ENCODE measurements around the gene PARD3. TPM values are rescaled to one million over a fixed set of nuclear protein-coding genes. Genes with fewer than 3 reads are reported as not detected.

PARD3 gene
- total RNA-seq, 1 experiment from 2014 or later: not detected

- H3K4me1 ChIP-seq (ENCODE audit: low read length): no peaks in the 10 kb centered on the region; the same call in none of the 2 replicates
- no peaks in the 10 kb centered on the region for H3K79me2 ChIP-seq (ENCODE audit: low read length)
- no peaks in the 10 kb centered on the region for H3K27me3 ChIP-seq (ENCODE audit: low read length)
- no peaks in the 10 kb centered on the region for H3K9me2 ChIP-seq (replicated peaks; ENCODE audit: insufficient read depth, low read length)
- DNase-seq: no peak
- H3K4me2 ChIP-seq (ENCODE audit: low read depth, low read length, poor library complexity, severe bottlenecking): no peak overlapping the region
- H4K20me1 ChIP-seq (ENCODE audit: insufficient read depth, low read depth, low read length): no peaks in the 10 kb centered on the region
- H3K27ac ChIP-seq (ENCODE audit: low read length): no peak overlapping the region
- no peak overlapping the region for H3K9ac ChIP-seq (ENCODE audit: low read length)
- H3K4me3 ChIP-seq (ENCODE audit: low read length): no peak overlapping the region
- H3K9me3 ChIP-seq (ENCODE audit: low read length): no peaks in the 10 kb centered on the region
- no peaks in the 10 kb centered on the region for H3K36me3 ChIP-seq (ENCODE audit: insufficient read depth, low read length)
- no peak overlapping the region for H2AFZ ChIP-seq (ENCODE audit: low read length)
These were observed 98.1 kb downstream of the PARD3 start for GRCh38 chr10:34716958-34717357.

GRCh38 chr10:34716234-34716633 is 98.9 kb downstream of the PARD3 start:
- Histone ChIP-seq H3K9me2 (replicated peaks; ENCODE audit: insufficient read depth, low read length) (no peaks in the 10 kb centered on the region), H3K79me2 (ENCODE audit: low read length) (no peaks in the 10 kb centered on the region), H3K4me1 (ENCODE audit: low read length) (no peaks in the 10 kb centered on the region; the same call in none of the 2 replicates), H3K27me3 (ENCODE audit: low read length) (no peaks in the 10 kb centered on the region), H3K36me3 (ENCODE audit: insufficient read depth, low read length) (no peaks in the 10 kb centered on the region), H3K9ac (ENCODE audit: low read length) (no peak overlapping the region), H3K9me3 (ENCODE audit: low read length) (no peaks in the 10 kb centered on the region), H3K4me3 (ENCODE audit: low read length) (no peak overlapping the region), H3K4me2 (ENCODE audit: low read depth, low read length, poor library complexity, severe bottlenecking) (no peak overlapping the region), H3K27ac (ENCODE audit: low read length) (no peak overlapping the region), H2AFZ (ENCODE audit: low read length) (no peak overlapping the region), H4K20me1 (ENCODE audit: insufficient read depth, low read depth, low read length) (no peaks in the 10 kb centered on the region)
- no peak for DNase-seq

- no peaks in the 10 kb centered on the region for H3K4me1 ChIP-seq (ENCODE audit: low read length)
- no peak overlapping the region for H3K4me3 ChIP-seq (ENCODE audit: low read length)
- no peak overlapping the region for H3K27ac ChIP-seq (ENCODE audit: low read length)
- no peaks in the 10 kb centered on the region for H3K27me3 ChIP-seq (ENCODE audit: low read length)
- H3K9me2 ChIP-seq (replicated peaks; ENCODE audit: insufficient read depth, low read length): no peaks in the 10 kb centered on the region
- no peak for DNase-seq
- no peaks in the 10 kb centered on the region for H3K79me2 ChIP-seq (ENCODE audit: low read length)
- no peak overlapping the region for H3K9ac ChIP-seq (ENCODE audit: low read length)
- no peaks in the 10 kb centered on the region for H3K9me3 ChIP-seq (ENCODE audit: low read length)
- H3K4me2 ChIP-seq (ENCODE audit: low read depth, low read length, poor library complexity, severe bottlenecking): no peak overlapping the region
- H3K36me3 ChIP-seq (ENCODE audit: insufficient read depth, low read length): no peaks in the 10 kb centered on the region
- H2AFZ ChIP-seq (ENCODE audit: low read length): no peak overlapping the region
- H4K20me1 ChIP-seq (ENCODE audit: insufficient read depth, low read depth, low read length): no peaks in the 10 kb centered on the region
These were observed 99.4 kb downstream of the PARD3 start for GRCh38 chr10:34715511-34716187.

GRCh38 chr10:34713875-34714274 is 101.2 kb downstream of the PARD3 start:
- no peak for DNase-seq
- Histone ChIP-seq H3K27ac (ENCODE audit: low read length) (no peak overlapping the region), H3K9me3 (ENCODE audit: low read length) (no peaks in the 10 kb centered on the region), H3K9me2 (replicated peaks; ENCODE audit: insufficient read depth, low read length) (no peaks in the 10 kb centered on the region), H3K79me2 (ENCODE audit: low read length) (no peaks in the 10 kb centered on the region), H3K36me3 (ENCODE audit: insufficient read depth, low read length) (no peaks in the 10 kb centered on the region), H3K4me1 (ENCODE audit: low read length) (no peaks in the 10 kb centered on the region), H3K4me2 (ENCODE audit: low read depth, low read length, poor library complexity, severe bottlenecking) (no peak overlapping the region), H3K27me3 (ENCODE audit: low read length) (no peaks in the 10 kb centered on the region), H3K9ac (ENCODE audit: low read length) (no peak overlapping the region), H4K20me1 (ENCODE audit: insufficient read depth, low read depth, low read length) (no peaks in the 10 kb centered on the region), H2AFZ (ENCODE audit: low read length) (no peak overlapping the region), H3K4me3 (ENCODE audit: low read length) (no peak overlapping the region)

GRCh38 chr10:34711500-34711899 is 103.6 kb downstream of the PARD3 start:
- H3K9ac ChIP-seq (ENCODE audit: low read length): no peak overlapping the region
- DNase-seq: no peak
- H3K9me3 ChIP-seq (ENCODE audit: low read length): no peaks in the 10 kb centered on the region
- no peak overlapping the region for H3K4me3 ChIP-seq (ENCODE audit: low read length)
- no peaks in the 10 kb centered on the region for H3K27me3 ChIP-seq (ENCODE audit: low read length)
- no peaks in the 10 kb centered on the region for H3K36me3 ChIP-seq (ENCODE audit: insufficient read depth, low read length)
- H2AFZ ChIP-seq (ENCODE audit: low read length): no peak overlapping the region
- H3K79me2 ChIP-seq (ENCODE audit: low read length): no peaks in the 10 kb centered on the region
- no peaks in the 10 kb centered on the region for H3K9me2 ChIP-seq (replicated peaks; ENCODE audit: insufficient read depth, low read length)
- H3K27ac ChIP-seq (ENCODE audit: low read length): no peak overlapping the region
- no peaks in the 10 kb centered on the region for H3K4me1 ChIP-seq (ENCODE audit: low read length)
- H4K20me1 ChIP-seq (ENCODE audit: insufficient read depth, low read depth, low read length): no peaks in the 10 kb centered on the region
- H3K4me2 ChIP-seq (ENCODE audit: low read depth, low read length, poor library complexity, severe bottlenecking): no peak overlapping the region

- no peak for DNase-seq
- H3K27me3 ChIP-seq (ENCODE audit: low read length): no peaks in the 10 kb centered on the region
- H3K4me1 ChIP-seq (ENCODE audit: low read length): no peaks in the 10 kb centered on the region
- no peak overlapping the region for H3K9ac ChIP-seq (ENCODE audit: low read length)
- H2AFZ ChIP-seq (ENCODE audit: low read length): no peak overlapping the region
- H3K79me2 ChIP-seq (ENCODE audit: low read length): no peaks in the 10 kb centered on the region
- no peaks in the 10 kb centered on the region for H3K9me3 ChIP-seq (ENCODE audit: low read length)
- no peak overlapping the region for H3K27ac ChIP-seq (ENCODE audit: low read length)
- H3K36me3 ChIP-seq (ENCODE audit: insufficient read depth, low read length): no peaks in the 10 kb centered on the region
- H3K9me2 ChIP-seq (replicated peaks; ENCODE audit: insufficient read depth, low read length): no peaks in the 10 kb centered on the region
- no peak overlapping the region for H3K4me2 ChIP-seq (ENCODE audit: low read depth, low read length, poor library complexity, severe bottlenecking)
- no peak overlapping the region for H3K4me3 ChIP-seq (ENCODE audit: low read length)
- no peaks in the 10 kb centered on the region for H4K20me1 ChIP-seq (ENCODE audit: insufficient read depth, low read depth, low read length)
These were observed 104.7 kb downstream of the PARD3 start for GRCh38 chr10:34710391-34710751.

GRCh38 chr10:34709637-34710390 is 105.3 kb downstream of the PARD3 start:
- no peak for DNase-seq
- Histone ChIP-seq H3K9me3 (ENCODE audit: low read length) (no peaks in the 10 kb centered on the region), H3K4me1 (ENCODE audit: low read length) (no peaks in the 10 kb centered on the region), H3K9ac (ENCODE audit: low read length) (no peak overlapping the region), H3K27me3 (ENCODE audit: low read length) (no peaks in the 10 kb centered on the region), H3K9me2 (replicated peaks; ENCODE audit: insufficient read depth, low read length) (no peaks in the 10 kb centered on the region), H3K4me3 (ENCODE audit: low read length) (no peak overlapping the region), H3K27ac (ENCODE audit: low read length) (no peak overlapping the region), H4K20me1 (ENCODE audit: insufficient read depth, low read depth, low read length) (no peaks in the 10 kb centered on the region), H3K4me2 (ENCODE audit: low read depth, low read length, poor library complexity, severe bottlenecking) (no peak overlapping the region), H3K79me2 (ENCODE audit: low read length) (no peaks in the 10 kb centered on the region), H2AFZ (ENCODE audit: low read length) (no peak overlapping the region), H3K36me3 (ENCODE audit: insufficient read depth, low read length) (no peaks in the 10 kb centered on the region)

- no peak overlapping the region for H3K4me2 ChIP-seq (ENCODE audit: low read depth, low read length, poor library complexity, severe bottlenecking)
- H3K9ac ChIP-seq (ENCODE audit: low read length): no peak overlapping the region
- H4K20me1 ChIP-seq (ENCODE audit: insufficient read depth, low read depth, low read length): no peaks in the 10 kb centered on the region
- H3K9me2 ChIP-seq (replicated peaks; ENCODE audit: insufficient read depth, low read length): no peaks in the 10 kb centered on the region
- no peak overlapping the region for H2AFZ ChIP-seq (ENCODE audit: low read length)
- DNase-seq: no peak
- no peaks in the 10 kb centered on the region for H3K79me2 ChIP-seq (ENCODE audit: low read length)
- H3K4me3 ChIP-seq (ENCODE audit: low read length): no peak overlapping the region
- no peaks in the 10 kb centered on the region for H3K4me1 ChIP-seq (ENCODE audit: low read length)
- H3K36me3 ChIP-seq (ENCODE audit: insufficient read depth, low read length): no peaks in the 10 kb centered on the region
- no peaks in the 10 kb centered on the region for H3K9me3 ChIP-seq (ENCODE audit: low read length)
- no peaks in the 10 kb centered on the region for H3K27me3 ChIP-seq (ENCODE audit: low read length)
- H3K27ac ChIP-seq (ENCODE audit: low read length): no peak overlapping the region
These were observed 107.4 kb downstream of the PARD3 start for GRCh38 chr10:34707656-34708055.
